HepG2 (cell line): ENCODE results near the gene SLC13A3. TPM values are rescaled to one million over a fixed set of nuclear protein-coding genes. Genes with fewer than 3 reads are reported as not detected.

ENCODE experiments used
- CAMTA2 ChIP-seq: sonication (generic); formaldehyde crosslinking; IDR thresholded peaks from 2 replicates; pipeline ENCODE4 v1.4.0; 2020; ENCODE audit warnings: mild to moderate bottlenecking, missing genetic modification reagents, borderline replicate concordance
- DDIT3 ChIP-seq: sonication (generic); formaldehyde crosslinking; IDR thresholded peaks from 2 replicates; pipeline ENCODE4 v1.4.0; 2020; ENCODE audit warnings: mild to moderate bottlenecking, missing genetic modification reagents
- HDAC1 ChIP-seq: sonication (generic); formaldehyde crosslinking; IDR thresholded peaks from 2 replicates; pipeline ENCODE4 v1.5.1; 2020; ENCODE audit warnings: mild to moderate bottlenecking, missing genetic modification reagents
- IRF1 ChIP-seq: sonication (generic); formaldehyde crosslinking; IDR thresholded peaks from 2 replicates; pipeline ENCODE4 v1.4.0; 2020; ENCODE audit warnings: low read depth, mild to moderate bottlenecking, missing genetic modification reagents
- MATR3 ChIP-seq: sonication (generic); formaldehyde crosslinking; IDR thresholded peaks from 2 replicates; pipeline ENCODE4 v1.4.0; 2020; ENCODE audit warnings: missing genetic modification reagents
- MED1 ChIP-seq: sonication (generic); formaldehyde crosslinking; IDR thresholded peaks from 2 replicates; pipeline ENCODE4 v1.4.0; 2020; ENCODE audit warnings: missing genetic modification reagents
- NCOA1 ChIP-seq: sonication (generic); formaldehyde crosslinking; IDR thresholded peaks from 2 replicates; pipeline ENCODE4 v1.9.0; 2021; ENCODE audit warnings: missing genetic modification reagents
- NCOA2 ChIP-seq: sonication (generic); formaldehyde crosslinking; IDR thresholded peaks from 2 replicates; pipeline ENCODE4 v1.8.0; 2022; ENCODE audit warnings: inconsistent platforms
- NFATC3 ChIP-seq: sonication (generic); formaldehyde crosslinking; IDR thresholded peaks from 2 replicates; pipeline ENCODE4 v1.5.1; 2020; ENCODE audit warnings: mild to moderate bottlenecking, missing genetic modification reagents
- NR2F6 ChIP-seq, 2 experiments: IDR thresholded peaks; 2 replicates each; pipeline ENCODE4 v1.6.1; 2016; ENCODE audit warnings: antibody characterized with exemption in 1 of 2, mild to moderate bottlenecking in 1 of 2
- PCBP1 ChIP-seq: fragments of 200-400 bp; formaldehyde crosslinking; IDR thresholded peaks from 2 replicates; pipeline ENCODE4 v1.6.1; 2017; ENCODE audit warnings: mild to moderate bottlenecking, low read depth, low read length, borderline replicate concordance
- PHF20 ChIP-seq: sonication (generic); formaldehyde crosslinking; IDR thresholded peaks from 2 replicates; pipeline ENCODE4 v1.5.0; 2020; ENCODE audit warnings: mild to moderate bottlenecking, missing genetic modification reagents
- RELA ChIP-seq: sonication (generic); formaldehyde crosslinking; IDR thresholded peaks from 2 replicates; pipeline ENCODE4 v1.4.0; 2020; ENCODE audit warnings: missing genetic modification reagents
- SMAD3 ChIP-seq: sonication (generic); formaldehyde crosslinking; IDR thresholded peaks from 2 replicates; pipeline ENCODE4 v1.4.0; 2020; ENCODE audit warnings: missing genetic modification reagents
- SMYD3 ChIP-seq: sonication (generic); formaldehyde crosslinking; IDR thresholded peaks from 2 replicates; pipeline ENCODE4 v1.8.1; 2023; ENCODE audit warnings: mild to moderate bottlenecking, missing genetic modification reagents
- SPEN ChIP-seq: sonication (generic); formaldehyde crosslinking; IDR thresholded peaks from 2 replicates; pipeline ENCODE4 v1.5.1; 2020; ENCODE audit warnings: low read depth, mild to moderate bottlenecking, missing genetic modification reagents
- ZFY ChIP-seq: sonication (generic); formaldehyde crosslinking; IDR thresholded peaks from 2 replicates; pipeline ENCODE4 v1.4.0; 2020; ENCODE audit warnings: missing genetic modification reagents
- ZMYM2 ChIP-seq: sonication (generic); formaldehyde crosslinking; IDR thresholded peaks from 2 replicates; pipeline ENCODE4 v1.8.0; 2022; ENCODE audit warnings: mild to moderate bottlenecking, missing genetic modification reagents
- ZNF121 ChIP-seq: sonication (generic); formaldehyde crosslinking; IDR thresholded peaks from 2 replicates; pipeline ENCODE4 v1.5.0; 2020; ENCODE audit warnings: mild to moderate bottlenecking, missing genetic modification reagents
- ZNF18 ChIP-seq: sonication (generic); formaldehyde crosslinking; IDR thresholded peaks from 2 replicates; pipeline ENCODE4 v1.8.0; 2022; ENCODE audit warnings: mild to moderate bottlenecking, missing genetic modification reagents; ENCODE audit not compliant: insufficient replicate concordance
- ZNF337 ChIP-seq: sonication (generic); formaldehyde crosslinking; IDR thresholded peaks from 2 replicates; pipeline ENCODE4 v1.5.1; 2020; ENCODE audit warnings: missing genetic modification reagents, low read depth, mild to moderate bottlenecking, borderline replicate concordance
- ZNF431 ChIP-seq: sonication (generic); formaldehyde crosslinking; IDR thresholded peaks from 2 replicates; pipeline ENCODE4 v1.9.0; 2022; ENCODE audit warnings: missing genetic modification reagents, low read depth, mild to moderate bottlenecking, borderline replicate concordance
- ZNF432 ChIP-seq: sonication (generic); formaldehyde crosslinking; IDR thresholded peaks from 2 replicates; pipeline ENCODE4 v1.5.0; 2020; ENCODE audit warnings: missing genetic modification reagents, mild to moderate bottlenecking, borderline replicate concordance
- ZNF546 ChIP-seq: sonication (generic); formaldehyde crosslinking; conservative IDR thresholded peaks from 2 replicates; pipeline ENCODE4 v1.8.1; 2023; ENCODE audit warnings: mild to moderate bottlenecking, missing genetic modification reagents
- ZNF570 ChIP-seq: sonication (generic); formaldehyde crosslinking; IDR thresholded peaks from 2 replicates; pipeline ENCODE4 v1.4.0; 2020; ENCODE audit warnings: mild to moderate bottlenecking, missing genetic modification reagents, borderline replicate concordance
- ZNF672 ChIP-seq: sonication (generic); formaldehyde crosslinking; IDR thresholded peaks from 2 replicates; pipeline ENCODE4 v1.8.1; 2022; ENCODE audit warnings: missing genetic modification reagents
- ZNF75D ChIP-seq: sonication (generic); formaldehyde crosslinking; IDR thresholded peaks from 2 replicates; pipeline ENCODE4 v1.8.1; 2023; ENCODE audit warnings: missing genetic modification reagents, mild to moderate bottlenecking, borderline replicate concordance
- ZNF761 ChIP-seq: sonication (generic); formaldehyde crosslinking; conservative IDR thresholded peaks from 2 replicates; pipeline ENCODE4 v1.4.0; 2020; ENCODE audit warnings: mild to moderate bottlenecking, missing genetic modification reagents
- ZNF883 ChIP-seq: sonication (generic); formaldehyde crosslinking; IDR thresholded peaks from 2 replicates; pipeline ENCODE4 v1.5.1; 2020; ENCODE audit warnings: mild to moderate bottlenecking, missing genetic modification reagents; ENCODE audit errors: not compliant biosample characterization
- polyA plus RNA-seq, 8 experiments: library from polyadenylated mRNA; depleted of rRNA in 3 of 8; stranded (reverse) in 7 of 8; unstranded in 1 of 8; fragments of >200 nt; fragmentation: Illumina TruSeq in 4 of 8; extraction: Trizol in 4 of 8; gene quantifications; 2 replicates each; pipeline versions ENCODE4 v1.2.1 to v1.2.3, GENCODE V29; 2011 to 2016; ENCODE audit warnings: low read depth in 4 of 8, missing spikeins in 1 of 8, mixed read lengths in 1 of 8; ENCODE audit not compliant: insufficient read depth in 1 of 8
- total RNA-seq, 5 experiments: library from RNA; depleted of rRNA; stranded (reverse); fragments of >200 nt; fragmentation: Illumina TruSeq; extraction: Trizol; gene quantifications; 2 replicates each; pipeline ENCODE4 v1.2.3, GENCODE V29; 2016; ENCODE audit warnings: low read depth in 1 of 5

Gene SLC13A3
- total and polyA plus RNA-seq, 2 of the 13 experiments (the other 11 are each of a cell fraction or from before 2014, with no cell fraction given): 66.5 to 76.0 TPM

- TF ChIP-seq ZFY (CRISPR knock-in tag) (peak; percentile 99), ZNF672 (CRISPR knock-in tag) (no peak), RELA (no peak), SMAD3 (CRISPR knock-in tag) (0 out of 2 replicates have a peak, but pooled peaks have one; percentile 51), ZNF431 (CRISPR knock-in tag) (0 out of 2 replicates have a peak, but pooled peaks have one; percentile 27), MED1 (CRISPR knock-in tag) (peak; percentile 85), SPEN (CRISPR knock-in tag) (peak; percentile 93), ZNF546 (peak; percentile 98), DDIT3 (CRISPR knock-in tag) (no peak), MATR3 (CRISPR knock-in tag) (no peak), ZNF761 (CRISPR knock-in tag) (peak; percentile 96), ZNF121 (CRISPR knock-in tag) (no peak; the same call in 1 of the 2 replicates), NCOA2 (peak; percentile 37; the same call in 1 of the 2 replicates), CAMTA2 (no peak; the same call in 1 of the 2 replicates), ZNF432 (CRISPR knock-in tag) (no peak; the same call in 1 of the 2 replicates), PCBP1 (0 out of 2 replicates have a peak, but pooled peaks have one; percentile 32), ZNF75D (CRISPR knock-in tag) (0 out of 2 replicates have a peak, but pooled peaks have one; percentile 87), PHF20 (CRISPR knock-in tag) (peak; percentile 63), ZNF337 (peak; percentile 95), SMYD3 (peak; percentile 25; the same call in 1 of the 2 replicates), NR2F6 (IDR thresholded peaks at IDR 0.05) (no peak), NR2F6 (CRISPR knock-in tag; IDR thresholded peaks at IDR 0.05) (peak; percentile 31; the same call in 1 of the 2 replicates), ZMYM2 (CRISPR knock-in tag) (no peak), NFATC3 (CRISPR knock-in tag) (peak; percentile 98), IRF1 (0 out of 2 replicates have a peak, but pooled peaks have one; percentile 73), ZNF18 (peak; percentile 57), NCOA1 (CRISPR knock-in tag) (peak; percentile 68; the same call in 1 of the 2 replicates), ZNF570 (CRISPR knock-in tag) (no peak; the same call in 1 of the 2 replicates), HDAC1 (CRISPR knock-in tag) (peak; percentile 89), ZNF883 (CRISPR knock-in tag) (peak; percentile 98)
Observed at GRCh38 chr20:46689082-46689753, 38.0 kb upstream of the SLC13A3 start, which contains the start of gene TP53RK (continued).
